ENCODE measurements around the gene GALNTL6.

GALNTL6 gene

DNA sequence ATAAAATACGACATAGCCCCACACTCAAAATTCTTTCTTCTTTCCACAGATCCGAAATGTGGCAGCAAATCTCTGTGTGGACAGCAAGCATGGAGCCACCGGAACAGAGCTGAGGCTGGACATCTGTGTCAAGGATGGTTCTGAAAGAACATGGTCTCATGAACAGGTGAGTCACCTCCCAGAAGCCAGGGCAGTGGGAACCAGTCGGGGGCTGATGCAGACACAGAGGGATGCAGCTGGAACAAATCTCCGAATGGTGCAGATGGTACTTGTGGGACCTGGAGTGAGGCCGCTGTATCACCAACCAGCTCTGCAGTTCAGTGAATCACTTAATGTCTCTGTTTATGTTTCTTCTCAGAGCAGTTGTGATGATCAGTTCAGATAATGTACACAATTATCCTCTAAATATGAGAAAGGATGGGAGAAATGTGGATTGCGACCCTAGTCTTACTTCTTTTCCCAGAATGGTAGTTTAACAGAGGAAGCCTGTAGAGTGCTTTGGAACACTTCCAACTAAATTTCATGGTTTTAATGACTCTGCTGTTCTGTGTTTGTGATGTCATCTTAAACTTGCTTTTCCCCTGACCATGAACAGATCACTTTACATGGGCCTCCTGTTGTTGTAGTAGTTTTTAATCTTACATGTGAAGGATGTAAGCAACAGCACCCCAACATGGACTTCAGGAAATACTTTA, 1196.1 kb downstream of the GALNTL6 start:
- H3K4me3 ChIP-seq (ENCODE audit: control insufficient read depth, low read depth, low read length), result no peak overlapping the region
- TF ChIP-seq, protein P1, sequence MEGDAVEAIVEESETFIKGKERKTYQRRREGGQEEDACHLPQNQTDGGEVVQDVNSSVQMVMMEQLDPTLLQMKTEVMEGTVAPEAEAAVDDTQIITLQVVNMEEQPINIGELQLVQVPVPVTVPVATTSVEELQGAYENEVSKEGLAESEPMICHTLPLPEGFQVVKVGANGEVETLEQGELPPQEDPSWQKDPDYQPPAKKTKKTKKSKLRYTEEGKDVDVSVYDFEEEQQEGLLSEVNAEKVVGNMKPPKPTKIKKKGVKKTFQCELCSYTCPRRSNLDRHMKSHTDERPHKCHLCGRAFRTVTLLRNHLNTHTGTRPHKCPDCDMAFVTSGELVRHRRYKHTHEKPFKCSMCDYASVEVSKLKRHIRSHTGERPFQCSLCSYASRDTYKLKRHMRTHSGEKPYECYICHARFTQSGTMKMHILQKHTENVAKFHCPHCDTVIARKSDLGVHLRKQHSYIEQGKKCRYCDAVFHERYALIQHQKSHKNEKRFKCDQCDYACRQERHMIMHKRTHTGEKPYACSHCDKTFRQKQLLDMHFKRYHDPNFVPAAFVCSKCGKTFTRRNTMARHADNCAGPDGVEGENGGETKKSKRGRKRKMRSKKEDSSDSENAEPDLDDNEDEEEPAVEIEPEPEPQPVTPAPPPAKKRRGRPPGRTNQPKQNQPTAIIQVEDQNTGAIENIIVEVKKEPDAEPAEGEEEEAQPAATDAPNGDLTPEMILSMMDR (conservative IDR thresholded peaks at IDR 0.05; ENCODE audit: control insufficient read depth, insufficient read depth, low read depth, low read length), result no peak
- peak; percentile 49 for DNase-seq (ENCODE audit: low read depth)

DNA sequence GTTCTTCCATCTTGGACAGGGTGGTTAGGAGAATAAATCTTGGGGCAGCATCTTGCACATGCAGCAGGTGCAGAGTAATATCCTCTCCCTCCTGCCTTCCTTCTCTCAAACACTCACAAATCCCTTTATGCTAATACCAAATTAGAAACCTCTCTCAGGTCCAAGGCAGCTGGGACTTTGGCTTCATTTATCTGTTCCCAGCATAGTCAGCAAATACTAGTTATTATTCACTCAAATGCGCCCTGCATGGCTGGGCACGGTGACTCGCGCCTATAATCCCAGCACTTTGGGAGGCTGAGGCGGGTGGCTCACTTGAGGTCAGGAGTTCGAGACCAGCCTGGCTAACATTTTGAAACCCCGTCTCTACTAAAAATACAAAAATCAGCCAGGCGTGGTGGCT, 1199.4 kb downstream of the GALNTL6 start:
- H3K4me3 ChIP-seq (ENCODE audit: control insufficient read depth, low read depth, low read length), result no peak overlapping the region
- DNase-seq (ENCODE audit: low read depth), result no peak
- TF ChIP-seq, protein P1 (conservative IDR thresholded peaks at IDR 0.05; ENCODE audit: control insufficient read depth, insufficient read depth, low read depth, low read length), result no peak

DNA sequence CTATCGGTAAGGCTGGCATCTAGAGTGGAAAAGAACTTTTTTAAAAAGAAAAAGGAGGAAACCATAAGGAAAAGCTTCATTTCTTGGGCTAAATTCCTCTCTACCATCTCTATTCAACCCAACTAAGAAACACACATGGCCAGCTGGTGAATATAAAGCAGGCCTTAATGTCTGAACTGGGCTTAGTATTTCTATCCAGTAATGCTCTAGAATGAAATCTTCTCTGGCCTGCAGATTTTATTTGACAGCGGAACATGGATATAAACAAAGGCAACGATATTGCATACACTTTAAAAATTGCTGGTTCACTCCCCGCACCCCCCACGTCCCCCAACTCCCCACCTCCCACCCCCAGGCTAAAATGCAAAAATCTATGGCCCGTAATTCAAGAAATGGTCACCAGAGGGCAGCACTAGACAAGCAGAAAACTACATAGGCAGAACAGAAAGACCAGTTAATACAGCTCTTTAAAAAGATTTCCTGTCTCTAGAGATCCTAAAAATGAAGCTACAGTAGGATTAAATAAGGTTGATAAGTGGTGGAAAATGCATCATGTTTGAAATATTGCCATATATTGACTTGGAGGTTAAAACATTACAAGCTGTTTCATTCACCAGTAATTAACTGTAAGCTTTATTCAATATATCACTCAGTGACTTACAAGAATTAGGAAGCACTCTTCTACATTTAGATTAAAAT, 1200.2 kb downstream of the GALNTL6 start:
- no peak overlapping the region for H3K4me3 ChIP-seq (ENCODE audit: control insufficient read depth, low read depth, low read length)
- peak; percentile 52 for DNase-seq (ENCODE audit: low read depth)
- TF ChIP-seq, protein P1 (conservative IDR thresholded peaks at IDR 0.05; ENCODE audit: control insufficient read depth, insufficient read depth, low read depth, low read length), result peak; percentile 70

DNA sequence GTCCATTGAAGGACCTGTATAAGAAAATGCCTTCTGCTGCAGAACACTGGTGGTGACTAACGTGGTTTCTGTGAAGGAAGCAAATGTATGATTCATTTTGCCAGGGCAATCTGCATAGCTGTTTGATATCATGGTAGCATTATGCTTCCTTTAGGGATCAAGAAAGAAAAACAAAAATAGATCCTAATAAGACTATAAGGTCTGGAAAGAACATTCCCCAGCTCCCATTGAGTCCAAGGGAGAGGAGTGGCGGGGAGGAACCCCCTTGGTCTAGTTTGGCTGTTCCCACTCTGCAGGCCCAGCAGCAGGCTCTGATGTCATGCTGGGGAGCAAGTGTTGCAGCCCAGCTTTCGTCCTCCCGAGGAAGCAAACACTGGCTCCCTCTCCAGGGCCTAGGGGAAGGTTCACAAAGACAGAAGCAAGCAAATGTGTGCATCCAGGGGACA, 1200.9 kb downstream of the GALNTL6 start:
- H3K4me3 ChIP-seq (ENCODE audit: control insufficient read depth, low read depth, low read length), result no peak overlapping the region
- DNase-seq (ENCODE audit: low read depth), result peak; percentile 83
- TF ChIP-seq, protein P1 (conservative IDR thresholded peaks at IDR 0.05; ENCODE audit: control insufficient read depth, insufficient read depth, low read depth, low read length), result peak; percentile 42

DNA sequence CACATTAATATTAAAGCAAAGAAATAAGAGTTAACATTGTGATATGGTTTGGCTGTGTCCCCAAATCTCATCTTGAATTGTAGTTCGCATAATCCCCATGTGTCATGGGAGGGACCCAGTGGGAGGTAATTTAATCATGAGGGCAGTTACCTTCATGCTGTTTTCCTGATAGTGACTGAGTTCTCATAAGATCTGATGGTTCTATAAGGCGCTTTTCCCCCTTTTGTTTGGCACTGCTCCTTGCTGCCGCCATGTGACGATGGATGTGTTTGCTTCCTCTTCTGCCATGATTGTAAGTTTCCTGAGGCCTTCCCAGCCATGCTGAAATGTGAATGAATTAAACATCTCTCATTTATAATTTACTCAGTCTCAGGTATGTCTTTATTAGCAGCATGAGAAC, 1201.6 kb downstream of the GALNTL6 start:
- TF ChIP-seq, protein P1 (conservative IDR thresholded peaks at IDR 0.05; ENCODE audit: control insufficient read depth, insufficient read depth, low read depth, low read length), result no peak
- DNase-seq (ENCODE audit: low read depth), result no peak
- H3K4me3 ChIP-seq (ENCODE audit: control insufficient read depth, low read depth, low read length), result no peak overlapping the region

DNA sequence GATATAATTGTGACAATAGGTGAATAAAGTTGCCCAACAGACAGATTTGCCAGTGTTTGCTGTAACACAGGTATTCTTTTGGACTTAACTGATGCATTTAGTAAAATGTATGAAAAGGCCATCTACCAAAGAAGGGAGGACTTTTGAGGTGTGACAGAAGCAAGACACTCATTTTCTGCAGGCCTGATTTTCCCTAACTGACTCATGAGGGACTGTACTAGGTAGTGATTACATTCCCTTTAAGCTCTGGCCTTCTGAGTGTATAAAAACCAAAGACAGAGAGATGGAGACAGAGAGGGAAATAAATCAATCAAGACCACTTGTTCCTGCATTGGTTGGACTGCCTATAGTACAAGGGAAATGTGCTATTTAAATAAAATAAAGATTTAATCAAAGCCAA, 1204.6 kb downstream of the GALNTL6 start:
- TF ChIP-seq, protein P1 (conservative IDR thresholded peaks at IDR 0.05; ENCODE audit: control insufficient read depth, insufficient read depth, low read depth, low read length), result no peak
- no peak for DNase-seq (ENCODE audit: low read depth)
- H3K4me3 ChIP-seq (ENCODE audit: control insufficient read depth, low read depth, low read length), result no peak overlapping the region
